ENCODE measurements around the gene TOR1A. TPM values are rescaled to one million over a fixed set of nuclear protein-coding genes. Genes with fewer than 3 reads are reported as not detected.
A peak's percentile ranks its signal among the peaks of the same experiment; 100 is the strongest.
"Not testable (repeated sequence)": the region's sequence is repeated elsewhere in the genome, so short reads cannot be mapped to it uniquely, and the experiment has no call there.

Gene TOR1A
- total RNA-seq, 5 donors from 2014 or later (not counting 1 experiment from before 2014, with no cell fraction given), result 16.6 to 39.3 (median 34.1) TPM

DNA sequence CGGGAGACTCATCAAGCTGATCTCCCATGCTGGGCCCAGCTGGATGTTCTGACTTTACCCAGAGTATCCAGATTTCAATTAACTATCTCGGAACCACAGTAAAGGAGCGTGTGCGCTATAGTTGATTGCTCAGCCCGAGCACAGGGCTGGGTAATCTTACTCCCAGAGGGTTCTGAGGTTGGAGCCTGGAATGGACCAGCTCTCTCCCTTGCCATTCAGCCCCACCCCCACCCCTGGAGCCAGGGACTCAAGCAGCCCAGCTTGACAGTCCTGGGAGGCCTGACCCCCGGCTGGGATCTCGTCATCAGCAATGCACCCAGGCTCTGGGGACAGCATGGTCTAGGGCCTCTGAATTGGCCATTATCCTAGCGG, 47.4 kb downstream of the TOR1A start:
- H3K4me1 Mint-ChIP-seq, result peaks cover 6 to 11% (median 10%) of the 10 kb centered on the region in 3 donors
- Histone ChIP-seq H3K27me3 (replicated peaks in 1 of 2; ENCODE audit: control insufficient read depth in 2 of 2, extremely low read depth in 1 of 2, insufficient read depth in 2 of 2, low read length in 1 of 2) (peaks cover 0 to 41% of the 10 kb centered on the region in 2 experiments), H3K4me1 (ENCODE audit: control insufficient read depth in 1 of 2, extremely low read depth in 1 of 2, insufficient read depth in 2 of 2, low read length in 2 of 2) (peaks cover 0 to 13% of the 10 kb centered on the region in 2 experiments), H3K4me3 (ENCODE audit: control insufficient read depth in 1 of 2, extremely low read depth in 1 of 2, low read length in 1 of 2) (no peak overlapping the region), H3K36me3 (ENCODE audit: control insufficient read depth in 2 of 2, extremely low read depth in 1 of 2, insufficient read depth in 1 of 2, low read length in 1 of 2) (no peaks in the 10 kb centered on the region), H3K9me3 (no peaks in the 10 kb centered on the region), H3K27ac (ENCODE audit: low read length) (no peak overlapping the region)
- CTCF ChIA-PET, result no interaction called here
- H3K36me3 Mint-ChIP-seq, result no peaks in the 10 kb centered on the region
- H3K9me3 Mint-ChIP-seq, result no peaks in the 10 kb centered on the region
- peaks cover 2 to 16% of the 10 kb centered on the region in 2 donors for H3K27me3 Mint-ChIP-seq
- no peak overlapping the region for H3K4me3 Mint-ChIP-seq
- POLR2A ChIA-PET, result no interaction called here
- WGBS (ENCODE audit: insufficient coverage), result 96% methylated on average over 6 of the region's 8 CpGs
- H3K27ac Mint-ChIP-seq, result no peak overlapping the region
- no peak for ATAC-seq (replicated peaks in 1 of 4)
- no peak for DNase-seq

DNA sequence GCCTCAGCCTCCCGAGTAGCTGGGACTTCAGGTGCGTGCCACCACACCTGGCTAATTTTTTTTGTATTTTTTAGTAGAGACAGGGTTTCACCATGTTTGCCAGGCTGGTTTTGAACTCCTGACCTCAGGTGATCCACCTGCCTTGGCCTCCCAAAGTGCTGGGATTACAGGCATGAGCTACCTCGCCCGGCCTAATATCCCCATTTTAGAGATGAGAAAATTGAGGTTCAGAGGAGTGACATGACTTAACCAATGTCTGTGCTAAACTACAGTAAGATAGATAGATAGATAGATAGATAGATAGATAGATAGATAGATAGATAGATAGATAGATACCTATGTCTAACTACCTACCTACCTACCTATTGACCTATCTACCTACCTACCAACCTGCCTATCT, 47.8 kb downstream of the TOR1A start:
- H3K4me3 Mint-ChIP-seq; H3K36me3 Mint-ChIP-seq; H3K9me3 Mint-ChIP-seq; H3K9me3 ChIP-seq; H3K27ac Mint-ChIP-seq; ATAC-seq (replicated peaks in 1 of 4); POLR2A ChIA-PET; H3K27ac ChIP-seq (ENCODE audit: low read length); H3K36me3 ChIP-seq (ENCODE audit: control insufficient read depth in 2 of 2, extremely low read depth in 1 of 2, insufficient read depth in 1 of 2, low read length in 1 of 2); CTCF ChIA-PET; DNase-seq; H3K4me3 ChIP-seq (ENCODE audit: control insufficient read depth in 1 of 2, extremely low read depth in 1 of 2, low read length in 1 of 2): not testable (repeated sequence)
- Histone ChIP-seq H3K4me1 (ENCODE audit: control insufficient read depth in 1 of 2, extremely low read depth in 1 of 2, insufficient read depth in 2 of 2, low read length in 2 of 2) (peaks cover 0 to 13% of the 10 kb centered on the region in 2 experiments), H3K27me3 (replicated peaks in 1 of 2; ENCODE audit: control insufficient read depth in 2 of 2, extremely low read depth in 1 of 2, insufficient read depth in 2 of 2, low read length in 1 of 2) (peaks cover 0 to 41% of the 10 kb centered on the region in 2 experiments)
- 100% methylated on average over 2 of the region's 4 CpGs for WGBS (ENCODE audit: insufficient coverage)
- peaks cover 2 to 16% of the 10 kb centered on the region in 2 donors for H3K27me3 Mint-ChIP-seq
- peaks cover 6 to 11% (median 10%) of the 10 kb centered on the region in 3 donors for H3K4me1 Mint-ChIP-seq

DNA sequence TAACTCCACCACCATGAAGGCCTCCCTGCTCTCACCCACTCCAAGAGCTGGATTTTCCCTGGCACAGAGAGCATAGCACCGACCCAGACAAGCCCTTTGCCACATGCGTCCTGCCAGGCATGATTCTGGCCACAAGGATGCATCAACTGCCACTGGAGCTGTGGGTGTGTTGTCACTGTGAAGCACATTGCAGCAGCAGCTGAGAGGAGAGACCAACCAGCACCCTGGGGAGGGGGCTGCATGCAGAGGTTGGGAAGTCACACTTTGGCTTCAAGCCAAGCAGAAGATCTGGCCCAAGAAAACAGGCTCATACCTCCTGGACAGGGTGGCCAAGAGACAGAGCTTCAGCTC, 48.5 kb downstream of the TOR1A start:
- POLR2A ChIA-PET, result no interaction called here
- Mint-ChIP-seq H3K27ac (no peak overlapping the region), H3K4me1 (peaks cover 6 to 11% (median 10%) of the 10 kb centered on the region in 3 donors), H3K27me3 (peaks cover 4 to 16% of the 10 kb centered on the region in 2 donors), H3K36me3 (no peaks in the 10 kb centered on the region), H3K4me3 (no peak overlapping the region), H3K9me3 (no peaks in the 10 kb centered on the region)
- CTCF ChIA-PET, result no interaction called here
- Histone ChIP-seq H3K27me3 (replicated peaks in 1 of 2; ENCODE audit: control insufficient read depth in 2 of 2, extremely low read depth in 1 of 2, insufficient read depth in 2 of 2, low read length in 1 of 2) (peaks cover 0 to 41% of the 10 kb centered on the region in 2 experiments), H3K4me3 (ENCODE audit: control insufficient read depth in 1 of 2, extremely low read depth in 1 of 2, low read length in 1 of 2) (no peak overlapping the region), H3K36me3 (ENCODE audit: control insufficient read depth in 2 of 2, extremely low read depth in 1 of 2, insufficient read depth in 1 of 2, low read length in 1 of 2) (no peaks in the 10 kb centered on the region), H3K9me3 (no peaks in the 10 kb centered on the region), H3K27ac (ENCODE audit: low read length) (no peak overlapping the region), H3K4me1 (ENCODE audit: control insufficient read depth in 1 of 2, extremely low read depth in 1 of 2, insufficient read depth in 2 of 2, low read length in 2 of 2) (peaks cover 0 to 13% of the 10 kb centered on the region in 2 experiments)
- no peak for ATAC-seq (replicated peaks in 1 of 4)
- no peak for DNase-seq
- 60% methylated on average over 2 of the region's 2 CpGs for WGBS (ENCODE audit: insufficient coverage)

DNA sequence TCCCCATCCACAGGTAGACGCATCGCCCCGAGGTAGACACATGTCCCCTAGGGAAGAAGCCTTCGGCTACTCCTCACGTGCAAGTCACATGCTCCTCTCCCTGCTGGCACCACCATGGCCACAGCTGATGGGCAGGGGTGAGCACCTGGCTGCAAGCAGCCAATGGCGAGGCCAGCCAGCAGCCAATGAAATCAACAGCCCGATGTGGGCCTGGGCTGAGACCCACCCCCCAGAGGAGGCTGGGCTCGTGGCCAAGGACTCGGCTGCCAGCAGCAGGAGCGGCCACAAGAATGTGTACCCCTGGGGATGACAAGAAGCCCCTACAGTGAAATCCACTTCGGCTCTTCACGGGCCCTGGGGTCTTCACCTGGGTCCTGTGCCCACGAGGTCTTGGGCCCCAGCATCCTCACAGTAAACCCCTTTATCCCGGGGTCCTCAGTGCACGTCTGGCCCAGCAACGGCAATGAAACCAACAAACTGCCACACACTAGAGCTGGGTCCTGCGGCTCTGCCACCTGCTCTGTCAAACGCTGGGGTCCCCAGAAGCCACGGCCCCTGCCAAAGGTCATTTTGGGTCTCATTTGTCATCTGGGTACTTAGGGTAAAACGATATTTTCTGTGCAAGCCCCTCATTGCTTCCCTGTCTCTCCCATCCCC, 49.0 kb downstream of the TOR1A start:
- no peak overlapping the region for H3K4me3 ChIP-seq (ENCODE audit: control insufficient read depth in 1 of 2, extremely low read depth in 1 of 2, low read length in 1 of 2)
- 78% methylated on average over 16 of the region's 20 CpGs for WGBS (ENCODE audit: insufficient coverage)
- H3K27ac ChIP-seq (ENCODE audit: low read length), result no peak overlapping the region
- H3K36me3 Mint-ChIP-seq, result no peaks in the 10 kb centered on the region
- POLR2A ChIA-PET, result no interaction called here
- DNase-seq (no peak), ATAC-seq (replicated peaks in 1 of 4) (no peak)
- H3K27ac Mint-ChIP-seq, result no peak overlapping the region
- H3K9me3 ChIP-seq, result no peaks in the 10 kb centered on the region
- no peak overlapping the region for H3K4me3 Mint-ChIP-seq
- peaks cover 4 to 16% of the 10 kb centered on the region in 2 donors for H3K27me3 Mint-ChIP-seq
- H3K4me1 Mint-ChIP-seq, result peaks cover 6 to 11% (median 10%) of the 10 kb centered on the region in 3 donors
- peaks cover 0 to 41% of the 10 kb centered on the region in 2 experiments for H3K27me3 ChIP-seq (replicated peaks in 1 of 2; ENCODE audit: control insufficient read depth in 2 of 2, extremely low read depth in 1 of 2, insufficient read depth in 2 of 2, low read length in 1 of 2)
- no peaks in the 10 kb centered on the region for H3K9me3 Mint-ChIP-seq
- CTCF ChIA-PET, result no interaction called here
- H3K4me1 ChIP-seq (ENCODE audit: control insufficient read depth in 1 of 2, extremely low read depth in 1 of 2, insufficient read depth in 2 of 2, low read length in 2 of 2), result peaks cover 0 to 13% of the 10 kb centered on the region in 2 experiments
- H3K36me3 ChIP-seq (ENCODE audit: control insufficient read depth in 2 of 2, extremely low read depth in 1 of 2, insufficient read depth in 1 of 2, low read length in 1 of 2), result no peaks in the 10 kb centered on the region

DNA sequence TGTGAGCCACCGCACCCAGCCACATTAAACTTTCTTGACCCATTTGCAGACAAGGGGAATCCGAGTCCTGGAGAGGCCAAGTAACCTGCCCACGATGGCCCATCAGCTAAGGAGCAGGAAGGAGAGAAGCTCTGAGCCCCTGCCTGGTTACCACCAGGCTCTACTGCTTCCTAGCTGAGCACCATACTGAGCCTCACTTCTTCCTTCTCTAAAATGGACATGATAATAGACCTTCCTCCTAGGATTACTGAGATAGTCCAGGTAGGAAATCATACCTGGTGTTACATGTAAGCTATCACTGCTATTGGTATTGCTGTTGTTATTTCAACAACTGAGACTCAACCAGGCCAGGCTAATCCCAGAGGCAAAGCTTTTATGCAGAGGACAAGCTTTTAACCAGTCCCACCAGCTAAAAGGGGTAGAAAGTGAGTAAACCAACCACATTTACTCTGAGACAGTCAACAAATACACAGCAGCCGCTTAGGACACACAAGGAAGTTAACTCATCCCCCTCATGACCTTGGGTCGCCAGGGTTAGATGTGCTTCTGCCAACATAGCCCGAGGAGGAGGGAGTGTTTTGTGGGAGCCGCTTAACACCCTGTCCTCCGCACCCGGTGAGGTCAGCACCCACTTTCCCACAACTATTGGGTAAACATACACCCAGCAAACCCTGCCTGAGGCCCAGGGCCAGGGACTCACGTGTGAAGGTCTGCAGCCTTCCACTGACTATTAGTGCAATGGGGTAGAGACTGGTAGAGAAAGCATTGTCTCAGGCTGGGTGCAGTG, 50.5 kb downstream of the TOR1A start:
- Mint-ChIP-seq H3K27ac (no peak overlapping the region), H3K36me3 (no peaks in the 10 kb centered on the region), H3K9me3 (no peaks in the 10 kb centered on the region), H3K27me3 (peaks cover 4 to 11% of the 10 kb centered on the region in 2 donors), H3K4me3 (no peak overlapping the region), H3K4me1 (peaks cover 6 to 11% (median 10%) of the 10 kb centered on the region in 3 donors)
- 92% methylated on average over 2 of the region's 10 CpGs for WGBS (ENCODE audit: insufficient coverage)
- ChIA-PET CTCF (no interaction called here), POLR2A (no interaction called here)
- no peak overlapping the region for H3K4me3 ChIP-seq (ENCODE audit: control insufficient read depth in 1 of 2, extremely low read depth in 1 of 2, low read length in 1 of 2)
- no peaks in the 10 kb centered on the region for H3K9me3 ChIP-seq
- no peaks in the 10 kb centered on the region for H3K36me3 ChIP-seq (ENCODE audit: control insufficient read depth in 2 of 2, extremely low read depth in 1 of 2, insufficient read depth in 1 of 2, low read length in 1 of 2)
- H3K4me1 ChIP-seq (ENCODE audit: control insufficient read depth in 1 of 2, extremely low read depth in 1 of 2, insufficient read depth in 2 of 2, low read length in 2 of 2), result peaks cover 0 to 13% of the 10 kb centered on the region in 2 experiments
- no peak for ATAC-seq (replicated peaks in 1 of 4)
- H3K27ac ChIP-seq (ENCODE audit: low read length), result no peak overlapping the region
- peaks cover 0 to 33% of the 10 kb centered on the region in 2 experiments for H3K27me3 ChIP-seq (replicated peaks in 1 of 2; ENCODE audit: control insufficient read depth in 2 of 2, extremely low read depth in 1 of 2, insufficient read depth in 2 of 2, low read length in 1 of 2)
- peak in 10 of 35 experiments; percentile 4 to 52 (median 10) for DNase-seq

DNA sequence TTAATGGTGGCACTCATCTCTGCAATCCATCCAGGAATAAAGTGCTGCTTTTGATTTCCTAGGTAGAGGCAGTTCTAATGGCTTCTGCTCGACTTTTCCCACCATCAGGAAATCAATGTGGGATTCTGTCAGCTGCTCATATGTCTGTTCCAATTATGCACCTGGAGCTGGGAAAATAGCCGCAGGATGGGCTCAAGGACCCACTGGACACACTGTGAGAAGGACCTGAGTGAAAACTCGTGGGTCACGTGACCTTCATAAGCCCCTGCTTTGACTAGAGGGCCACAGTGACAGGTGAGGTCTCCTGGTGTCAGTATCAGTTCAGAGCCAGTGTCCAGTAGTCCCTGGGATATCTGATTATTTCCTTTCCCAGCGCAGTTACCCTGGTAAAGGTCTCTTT, 53.2 kb downstream of the TOR1A start:
- 70% methylated on average over 4 of the region's 5 CpGs for WGBS (ENCODE audit: insufficient coverage)

More for the DNA sequence above, 53.2 kb downstream of the TOR1A start:
- Mint-ChIP-seq H3K4me3 (no peak overlapping the region), H3K27me3 (peaks cover 0 to 4% of the 10 kb centered on the region in 2 donors), H3K4me1 (no peaks in the 10 kb centered on the region), H3K36me3 (no peaks in the 10 kb centered on the region), H3K27ac (no peak overlapping the region), H3K9me3 (no peaks in the 10 kb centered on the region)
- CTCF ChIA-PET, result interaction anchor here in 1 of 2 donors (0.7 kb wide), 1 partner anchor 275 kb away, joined by 4 read pairs; no protein-coding TSS in a partner anchor
- H3K36me3 ChIP-seq (ENCODE audit: control insufficient read depth in 2 of 2, extremely low read depth in 1 of 2, insufficient read depth in 1 of 2, low read length in 1 of 2), result no peaks in the 10 kb centered on the region
- ATAC-seq (replicated peaks in 1 of 4) (no peak), DNase-seq (no peak)
- H3K9me3 ChIP-seq, result no peaks in the 10 kb centered on the region
- H3K4me3 ChIP-seq (ENCODE audit: control insufficient read depth in 1 of 2, extremely low read depth in 1 of 2, low read length in 1 of 2), result no peak overlapping the region
- H3K27me3 ChIP-seq (replicated peaks in 1 of 2; ENCODE audit: control insufficient read depth in 2 of 2, extremely low read depth in 1 of 2, insufficient read depth in 2 of 2, low read length in 1 of 2), result peaks cover 0 to 19% of the 10 kb centered on the region in 2 experiments
- no peak overlapping the region for H3K27ac ChIP-seq (ENCODE audit: low read length)
- POLR2A ChIA-PET, result no interaction called here
- H3K4me1 ChIP-seq (ENCODE audit: control insufficient read depth in 1 of 2, extremely low read depth in 1 of 2, insufficient read depth in 2 of 2, low read length in 2 of 2), result no peaks in the 10 kb centered on the region

Data from T-cell (primary cell).